Psoas muscle (tissue), 8 donors: ENCODE data around the gene FAM120AOS. TPM values are rescaled to one million over a fixed set of nuclear protein-coding genes. Genes with fewer than 3 reads are reported as not detected.

Source experiments
- ATAC-seq, 4 donors: fragments of 200-7000 bp; cut with Tn5 transposase; one replicate each; pipeline ENCODE4 v1.9.1; 2020; ENCODE audit warnings: moderate library complexity in 3 of 4, mild to moderate bottlenecking in 2 of 4
- DNase-seq, 2 donors: peaks; one replicate each; pipeline ENCODE4 v3.0.0-alpha.2; 2020
- H3K27ac ChIP-seq: fragments of 200-600 bp; one replicate; pipeline ENCODE4 v1.8.0; 2022
- H3K27me3 ChIP-seq, 3 donors: fragments of 200-600 bp in 1 of 3; one replicate each; pipeline versions ENCODE4 v1.6.1 to v1.8.0; 2013 to 2022; ENCODE audit warnings: low read length in 2 of 3, mild to moderate bottlenecking in 2 of 3, moderate library complexity in 1 of 3; ENCODE audit not compliant: insufficient read depth in 3 of 3
- H3K36me3 ChIP-seq, 2 donors: fragments of 200-600 bp in 1 of 2; one replicate each; pipeline versions ENCODE4 v1.6.1 to v1.8.0; 2013 to 2022; ENCODE audit warnings: low read depth in 1 of 2, mild to moderate bottlenecking in 1 of 2, moderate library complexity in 1 of 2; ENCODE audit not compliant: insufficient read depth in 1 of 2
- H3K4me1 ChIP-seq: fragments of 200-600 bp; one replicate; pipeline ENCODE4 v1.8.0; 2022
- H3K4me3 ChIP-seq: fragments of 200-600 bp; one replicate; pipeline ENCODE4 v1.8.0; 2022; ENCODE audit warnings: mild to moderate bottlenecking
- H3K9me3 ChIP-seq: fragments of 200-600 bp; one replicate; pipeline ENCODE4 v1.8.0; 2022
- CTCF ChIP-seq: fragments of 200-600 bp; IDR thresholded peaks from one replicate; pipeline ENCODE4 v1.8.0; 2022; ENCODE audit warnings: antibody characterized with exemption
- WGBS, 3 donors: extraction: QIAGEN DNeasy Blood & Tissue Kit; methylation state at CpG; one replicate each; pipeline versions ENCODE4 v1.1.6 to v1.1.7; 2013; 5-methylcytosine and 5-hydroxymethylcytosine counted together
- intact Hi-C, 2 donors: fragments of 100-400 bp; cut with DNase I; formaldehyde crosslinking; loops; one replicate each; pipeline versions ENCODE4 v1.11.0 to v1.14.2; 2022
- polyA plus RNA-seq, 3 donors: library from polyadenylated mRNA; stranded (reverse); fragments of 200-250 nt; gene quantifications; one replicate each; pipeline ENCODE4 v1.2.3, GENCODE V29; 2013
- total RNA-seq, 4 donors: library from RNA; stranded (reverse); fragmentation: NEBNext Ultra II Directional in 2 of 4; extraction: Animal tissue kit (Norgen Biotek cat#: 25700) in 2 of 4; gene quantifications; one replicate each; pipeline versions ENCODE4 v1.2.1 to v1.2.4, GENCODE V29; 2021 to 2023
- donor health status: healthy with polysubstance abuse.
- donor health status: DM: no; HTN: no; CAD: no; lungs with moderate emphysema.
- donor health status: Bipolar disorder and iron deficiency.
- donor health status: healthy.
- donor health status: DM: yes; HTN: yes; CAD: no.
- donor health status: DM: no; HTN: no; CAD: no.
- donor health status: DM: no; HTN: no; CAD: no.
- donor health status: DM: yes; HTN: yes; CAD: no.

FAM120AOS gene
- total and polyA plus RNA-seq, 7 donors: 21.4 to 39.4 (median 29.0) TPM

GRCh38 chr9:93416530-93417235 lies 36.7 kb downstream of the FAM120AOS start:
- no peak for DNase-seq
- no peak overlapping the region for H3K27ac ChIP-seq
- TF ChIP-seq CTCF: no peak
- no peak overlapping the region for H3K4me3 ChIP-seq
- H3K4me1 ChIP-seq: no peaks in the 10 kb centered on the region
- no peaks in the 10 kb centered on the region for H3K27me3 ChIP-seq
- no peaks in the 10 kb centered on the region for H3K36me3 ChIP-seq
- no peak for ATAC-seq
- peaks cover 23% of the 10 kb centered on the region for H3K9me3 ChIP-seq
- WGBS, 3 donors: 72 to 86% (median 85%) methylated on average over 8 of the region's 8 CpGs
- intact Hi-C loops: no loop called here

GRCh38 chr9:93415176-93415690 lies 38.1 kb downstream of the FAM120AOS start:
- no peak for DNase-seq
- TF ChIP-seq CTCF: no peak

GRCh38 chr9:93413530-93413929 lies 39.9 kb downstream of the FAM120AOS start:
- no peak overlapping the region for H3K4me3 ChIP-seq
- intact Hi-C loops: no loop called here
- H3K36me3 ChIP-seq: no peaks in the 10 kb centered on the region
- no peak for TF ChIP-seq CTCF
- ATAC-seq: no peak
- peaks cover 0 to 3% (median 0%) of the 10 kb centered on the region in 3 donors for H3K27me3 ChIP-seq
- DNase-seq: no peak
- no peaks in the 10 kb centered on the region for H3K4me1 ChIP-seq
- H3K27ac ChIP-seq: no peak overlapping the region
- peaks cover 8% of the 10 kb centered on the region for H3K9me3 ChIP-seq

More at GRCh38 chr9:93415176-93415690, 38.1 kb downstream of the FAM120AOS start:
- Histone ChIP-seq H3K27me3 (peaks cover 0 to 3% (median 0%) of the 10 kb centered on the region in 3 donors), H3K4me1 (no peaks in the 10 kb centered on the region), H3K36me3 (no peaks in the 10 kb centered on the region), H3K4me3 (no peak overlapping the region), H3K9me3 (peaks cover 23% of the 10 kb centered on the region), H3K27ac (no peak overlapping the region)
- intact Hi-C loops: no loop called here
- ATAC-seq: no peak
- 90 to 92% (median 91%) methylated on average over 2 of the region's 2 CpGs for WGBS, 3 donors

GRCh38 chr9:93406371-93406770 lies 47.0 kb downstream of the FAM120AOS start:
- TF ChIP-seq CTCF: no peak
- no peak for ATAC-seq

GRCh38 chr9:93398471-93398870 lies 54.9 kb downstream of the FAM120AOS start:
- no peak for DNase-seq
- Histone ChIP-seq H3K36me3 (no peaks in the 10 kb centered on the region), H3K27ac (no peak overlapping the region), H3K4me3 (no peak overlapping the region), H3K9me3 (no peaks in the 10 kb centered on the region), H3K27me3 (no peaks in the 10 kb centered on the region), H3K4me1 (no peaks in the 10 kb centered on the region)
- WGBS, 3 donors: 81 to 90% (median 86%) methylated on average over 9 of the region's 9 CpGs
- intact Hi-C loops: no loop called here
- no peak for TF ChIP-seq CTCF
- ATAC-seq: no peak

More at GRCh38 chr9:93406371-93406770, 47.0 kb downstream of the FAM120AOS start:
- no peaks in the 10 kb centered on the region for H3K36me3 ChIP-seq
- DNase-seq: no peak
- intact Hi-C loops: no loop called here
- H3K4me3 ChIP-seq: no peak overlapping the region
- WGBS, 3 donors: 91 to 98% (median 93%) methylated on average over 5 of the region's 5 CpGs
- no peaks in the 10 kb centered on the region for H3K4me1 ChIP-seq
- no peaks in the 10 kb centered on the region for H3K9me3 ChIP-seq
- H3K27ac ChIP-seq: no peak overlapping the region
- H3K27me3 ChIP-seq: peaks cover 0 to 3% (median 0%) of the 10 kb centered on the region in 3 donors
